WTC11 (cell line): ENCODE data around the gene SIGLEC1.

ENCODE experiments used
- CREM ChIP-seq: sonication (generic); formaldehyde crosslinking; IDR thresholded peaks from 2 replicates; pipeline ENCODE4 v1.8.1; 2022; ENCODE audit warnings: mild to moderate bottlenecking, missing genetic modification reagents, moderate library complexity
- ESRRA ChIP-seq: sonication (generic); formaldehyde crosslinking; IDR thresholded peaks from 2 replicates; pipeline ENCODE4 v1.8.1; 2022; ENCODE audit warnings: mild to moderate bottlenecking, missing genetic modification reagents, borderline replicate concordance
- GABPB1 ChIP-seq: sonication (generic); formaldehyde crosslinking; IDR thresholded peaks from 2 replicates; pipeline ENCODE4 v1.8.1; 2023; ENCODE audit warnings: mild to moderate bottlenecking, missing genetic modification reagents
- GTF2I ChIP-seq: fragments of 250-450 bp; sonication (Bioruptor Pico); conservative IDR thresholded peaks from 2 replicates; pipeline ENCODE4 v1.4.0; 2021; ENCODE audit warnings: mild to moderate bottlenecking
- RELA ChIP-seq: sonication (generic); formaldehyde crosslinking; IDR thresholded peaks from 2 replicates; pipeline ENCODE4 v1.8.1; 2022; ENCODE audit warnings: missing genetic modification reagents, mild to moderate bottlenecking, borderline replicate concordance
- SP1 ChIP-seq: sonication (generic); formaldehyde crosslinking; conservative IDR thresholded peaks from 2 replicates; pipeline ENCODE4 v1.8.1; 2022; ENCODE audit warnings: missing genetic modification reagents
- TCF7 ChIP-seq: sonication (generic); formaldehyde crosslinking; IDR thresholded peaks from 2 replicates; pipeline ENCODE4 v1.8.0; 2022; ENCODE audit warnings: mild to moderate bottlenecking, low read depth, missing genetic modification reagents, moderate library complexity
- ZBTB21 ChIP-seq: sonication (generic); formaldehyde crosslinking; IDR thresholded peaks from 2 replicates; pipeline ENCODE4 v1.8.1; 2023; ENCODE audit warnings: mild to moderate bottlenecking, missing genetic modification reagents, borderline replicate concordance
- ZNF423 ChIP-seq: fragments of 250-450 bp; sonication (Bioruptor Pico); IDR thresholded peaks from 2 replicates; pipeline ENCODE4 v2.1.2; 2022; ENCODE audit warnings: mild to moderate bottlenecking, moderate library complexity
- TF ChIP-seq, protein P1 (sequence below): fragments of 200-600 bp; IDR thresholded peaks from 2 replicates; pipeline ENCODE4 v1.8.0; 2022; ENCODE audit warnings: antibody characterized with exemption
- TF ChIP-seq, protein P2 (sequence below): fragments of 250-450 bp; sonication (Bioruptor Pico); conservative IDR thresholded peaks from 2 replicates; pipeline ENCODE4 v1.9.0; 2021; ENCODE audit warnings: mild to moderate bottlenecking
- TF ChIP-seq, protein P3 (sequence below): fragments of 250-450 bp; sonication (Bioruptor Pico); IDR thresholded peaks from 2 replicates; pipeline ENCODE4 v1.9.0; 2021; ENCODE audit warnings: mild to moderate bottlenecking
- TF ChIP-seq, protein P4 (sequence below): sonication (generic); formaldehyde crosslinking; IDR thresholded peaks from 2 replicates; pipeline ENCODE4 v1.8.1; 2023; ENCODE audit warnings: mild to moderate bottlenecking, missing genetic modification reagents

- TF ChIP-seq, protein P1, sequence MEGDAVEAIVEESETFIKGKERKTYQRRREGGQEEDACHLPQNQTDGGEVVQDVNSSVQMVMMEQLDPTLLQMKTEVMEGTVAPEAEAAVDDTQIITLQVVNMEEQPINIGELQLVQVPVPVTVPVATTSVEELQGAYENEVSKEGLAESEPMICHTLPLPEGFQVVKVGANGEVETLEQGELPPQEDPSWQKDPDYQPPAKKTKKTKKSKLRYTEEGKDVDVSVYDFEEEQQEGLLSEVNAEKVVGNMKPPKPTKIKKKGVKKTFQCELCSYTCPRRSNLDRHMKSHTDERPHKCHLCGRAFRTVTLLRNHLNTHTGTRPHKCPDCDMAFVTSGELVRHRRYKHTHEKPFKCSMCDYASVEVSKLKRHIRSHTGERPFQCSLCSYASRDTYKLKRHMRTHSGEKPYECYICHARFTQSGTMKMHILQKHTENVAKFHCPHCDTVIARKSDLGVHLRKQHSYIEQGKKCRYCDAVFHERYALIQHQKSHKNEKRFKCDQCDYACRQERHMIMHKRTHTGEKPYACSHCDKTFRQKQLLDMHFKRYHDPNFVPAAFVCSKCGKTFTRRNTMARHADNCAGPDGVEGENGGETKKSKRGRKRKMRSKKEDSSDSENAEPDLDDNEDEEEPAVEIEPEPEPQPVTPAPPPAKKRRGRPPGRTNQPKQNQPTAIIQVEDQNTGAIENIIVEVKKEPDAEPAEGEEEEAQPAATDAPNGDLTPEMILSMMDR: no peak
- TF ChIP-seq, protein P2, sequence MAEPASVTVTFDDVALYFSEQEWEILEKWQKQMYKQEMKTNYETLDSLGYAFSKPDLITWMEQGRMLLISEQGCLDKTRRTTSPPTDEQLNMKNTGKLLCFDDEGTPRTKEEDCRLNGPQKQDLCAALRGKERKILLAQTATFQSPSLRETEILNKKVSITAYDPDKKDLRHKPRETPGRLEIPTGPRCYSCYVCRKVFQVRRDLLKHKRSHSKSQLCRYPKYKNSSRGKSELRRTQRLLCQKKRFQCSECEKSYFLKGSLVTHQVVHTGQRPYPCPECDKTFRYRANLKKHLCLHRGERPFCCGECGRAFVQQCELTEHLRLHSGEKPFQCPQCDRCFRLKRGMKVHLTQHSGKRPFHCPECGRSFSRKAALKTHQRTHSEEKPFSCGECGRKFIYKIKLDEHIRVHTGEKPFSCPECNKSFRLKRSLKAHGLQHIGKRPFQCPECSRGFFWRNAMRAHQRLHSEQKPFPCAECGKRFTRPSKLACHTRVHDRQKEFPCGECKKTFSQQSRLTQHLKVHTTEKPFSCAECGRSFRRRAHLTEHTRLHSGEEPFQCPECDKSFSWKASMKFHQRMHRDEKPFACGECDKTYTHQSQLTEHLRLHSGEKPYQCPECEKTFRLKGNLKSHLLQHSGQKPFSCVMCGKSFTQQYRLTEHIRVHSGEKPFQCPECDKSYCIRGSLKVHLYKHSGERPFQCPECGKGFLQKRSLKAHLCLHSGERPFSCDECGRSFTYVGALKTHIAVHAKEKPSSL (CRISPR knock-in tag): no peak
- no peak for TF ChIP-seq RELA (CRISPR knock-in tag)
- TF ChIP-seq TCF7: no peak
- TF ChIP-seq GABPB1 (CRISPR knock-in tag): no peak
- TF ChIP-seq ESRRA (CRISPR knock-in tag): no peak
- TF ChIP-seq, protein P3, sequence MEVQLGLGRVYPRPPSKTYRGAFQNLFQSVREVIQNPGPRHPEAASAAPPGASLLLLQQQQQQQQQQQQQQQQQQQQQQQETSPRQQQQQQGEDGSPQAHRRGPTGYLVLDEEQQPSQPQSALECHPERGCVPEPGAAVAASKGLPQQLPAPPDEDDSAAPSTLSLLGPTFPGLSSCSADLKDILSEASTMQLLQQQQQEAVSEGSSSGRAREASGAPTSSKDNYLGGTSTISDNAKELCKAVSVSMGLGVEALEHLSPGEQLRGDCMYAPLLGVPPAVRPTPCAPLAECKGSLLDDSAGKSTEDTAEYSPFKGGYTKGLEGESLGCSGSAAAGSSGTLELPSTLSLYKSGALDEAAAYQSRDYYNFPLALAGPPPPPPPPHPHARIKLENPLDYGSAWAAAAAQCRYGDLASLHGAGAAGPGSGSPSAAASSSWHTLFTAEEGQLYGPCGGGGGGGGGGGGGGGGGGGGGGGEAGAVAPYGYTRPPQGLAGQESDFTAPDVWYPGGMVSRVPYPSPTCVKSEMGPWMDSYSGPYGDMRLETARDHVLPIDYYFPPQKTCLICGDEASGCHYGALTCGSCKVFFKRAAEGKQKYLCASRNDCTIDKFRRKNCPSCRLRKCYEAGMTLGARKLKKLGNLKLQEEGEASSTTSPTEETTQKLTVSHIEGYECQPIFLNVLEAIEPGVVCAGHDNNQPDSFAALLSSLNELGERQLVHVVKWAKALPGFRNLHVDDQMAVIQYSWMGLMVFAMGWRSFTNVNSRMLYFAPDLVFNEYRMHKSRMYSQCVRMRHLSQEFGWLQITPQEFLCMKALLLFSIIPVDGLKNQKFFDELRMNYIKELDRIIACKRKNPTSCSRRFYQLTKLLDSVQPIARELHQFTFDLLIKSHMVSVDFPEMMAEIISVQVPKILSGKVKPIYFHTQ (CRISPR knock-in tag): no peak
- TF ChIP-seq GTF2I (CRISPR knock-in tag): no peak
- TF ChIP-seq, protein P4, sequence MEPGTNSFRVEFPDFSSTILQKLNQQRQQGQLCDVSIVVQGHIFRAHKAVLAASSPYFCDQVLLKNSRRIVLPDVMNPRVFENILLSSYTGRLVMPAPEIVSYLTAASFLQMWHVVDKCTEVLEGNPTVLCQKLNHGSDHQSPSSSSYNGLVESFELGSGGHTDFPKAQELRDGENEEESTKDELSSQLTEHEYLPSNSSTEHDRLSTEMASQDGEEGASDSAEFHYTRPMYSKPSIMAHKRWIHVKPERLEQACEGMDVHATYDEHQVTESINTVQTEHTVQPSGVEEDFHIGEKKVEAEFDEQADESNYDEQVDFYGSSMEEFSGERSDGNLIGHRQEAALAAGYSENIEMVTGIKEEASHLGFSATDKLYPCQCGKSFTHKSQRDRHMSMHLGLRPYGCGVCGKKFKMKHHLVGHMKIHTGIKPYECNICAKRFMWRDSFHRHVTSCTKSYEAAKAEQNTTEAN: no peak
- no peak for TF ChIP-seq ZNF423 (CRISPR knock-in tag)
- TF ChIP-seq ZBTB21 (CRISPR knock-in tag): no peak
- TF ChIP-seq CREM (CRISPR knock-in tag): 0 out of 2 replicates have a peak, but pooled peaks have one; percentile 23
- TF ChIP-seq SP1: no peak
These were observed 20.1 kb upstream of the SIGLEC1 start, which contains the start of gene HSPA12B for GRCh38 chr20:3732327-3733118.
